ENCODE results near the gene HOXD9.

Gene HOXD9

GRCh38 chr2:176167398-176167797, 44.9 kb downstream of the HOXD9 start:
- DNase-seq, result no peak

DNA sequence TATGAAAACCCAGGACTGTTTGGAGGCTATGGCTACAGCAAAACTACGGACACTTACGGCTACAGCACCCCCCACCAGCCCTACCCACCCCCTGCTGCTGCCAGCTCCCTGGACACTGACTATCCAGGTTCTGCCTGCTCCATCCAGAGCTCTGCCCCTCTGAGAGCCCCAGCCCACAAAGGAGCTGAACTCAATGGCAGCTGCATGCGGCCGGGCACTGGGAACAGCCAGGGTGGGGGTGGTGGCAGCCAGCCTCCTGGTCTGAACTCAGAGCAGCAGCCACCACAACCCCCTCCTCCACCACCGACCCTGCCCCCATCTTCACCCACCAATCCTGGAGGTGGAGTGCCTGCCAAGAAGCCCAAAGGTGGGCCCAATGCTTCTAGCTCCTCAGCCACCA, 46.7 kb downstream of the HOXD9 start:
- DNase-seq, result no peak

GRCh38 chr2:176169711-176170110, 47.2 kb downstream of the HOXD9 start:
- DNase-seq, result no peak

- no peak for DNase-seq
Observed at GRCh38 chr2:176170602-176171305, 48.2 kb downstream of the HOXD9 start.

DNA sequence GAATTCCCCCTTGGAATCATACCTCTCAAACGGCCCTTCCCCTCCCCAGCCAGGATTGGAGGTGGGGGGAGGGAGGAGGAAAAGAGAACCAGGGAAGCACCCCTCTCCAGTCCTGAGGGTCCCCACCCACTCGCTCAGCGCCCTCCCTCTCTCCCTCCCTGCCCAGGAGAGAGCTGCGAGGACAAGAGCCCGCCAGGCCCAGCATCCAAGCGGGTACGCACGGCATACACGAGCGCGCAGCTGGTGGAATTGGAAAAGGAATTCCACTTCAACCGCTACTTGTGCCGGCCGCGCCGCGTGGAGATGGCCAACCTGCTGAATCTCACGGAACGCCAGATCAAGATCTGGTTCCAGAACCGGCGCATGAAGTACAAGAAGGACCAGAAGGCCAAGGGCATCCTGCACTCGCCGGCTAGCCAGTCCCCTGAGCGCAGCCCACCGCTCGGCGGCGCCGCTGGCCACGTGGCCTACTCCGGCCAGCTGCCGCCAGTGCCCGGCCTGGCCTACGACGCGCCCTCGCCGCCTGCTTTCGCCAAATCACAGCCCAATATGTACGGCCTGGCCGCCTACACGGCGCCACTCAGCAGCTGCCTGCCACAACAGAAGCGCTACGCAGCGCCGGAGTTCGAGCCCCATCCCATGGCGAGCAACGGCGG, 49.0 kb downstream of the HOXD9 start:
- DNase-seq, result no peak

GRCh38 chr2:176172007-176172894, 49.7 kb downstream of the HOXD9 start:
- no peak for DNase-seq

GRCh38 chr2:176172895-176173566, 50.5 kb downstream of the HOXD9 start:
- no peak for DNase-seq

DNA sequence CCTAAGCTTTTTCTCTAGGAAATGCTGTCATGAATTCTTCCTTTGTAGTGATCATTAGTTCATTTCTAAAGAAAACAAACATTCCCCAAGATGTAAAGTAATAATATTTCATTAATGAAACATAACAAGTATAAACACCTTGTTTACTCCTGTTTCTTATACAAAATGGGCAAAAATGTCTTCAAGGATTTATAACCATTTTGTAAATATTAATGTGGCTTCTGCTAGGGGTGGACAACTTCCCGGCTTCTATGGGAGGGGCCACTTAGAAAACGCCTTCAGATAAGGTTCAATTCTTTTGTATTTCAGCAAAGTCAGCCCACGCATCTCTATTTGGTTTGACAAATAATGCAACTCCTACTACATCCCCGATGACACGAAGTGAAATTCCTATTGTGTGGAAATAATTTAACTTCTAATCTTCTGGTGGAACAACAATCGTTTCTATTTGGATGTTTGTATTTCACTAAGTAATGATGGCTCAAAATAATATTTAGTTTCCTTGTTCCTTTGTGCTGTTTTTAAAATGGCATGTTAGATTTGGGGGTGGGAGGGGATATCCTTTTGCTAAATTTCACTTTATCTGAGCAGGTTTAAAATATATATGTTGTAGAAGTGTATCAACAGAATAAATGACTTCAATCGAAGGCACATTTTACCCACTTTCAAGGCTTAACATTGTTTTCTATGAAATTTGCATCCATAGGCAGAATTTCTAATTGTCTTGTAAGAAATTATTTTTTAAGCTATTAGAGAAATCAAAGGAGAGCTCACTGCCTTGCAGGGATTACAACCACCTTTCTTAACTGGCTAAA, 51.3 kb downstream of the HOXD9 start:
- DNase-seq, result no peak

DNA sequence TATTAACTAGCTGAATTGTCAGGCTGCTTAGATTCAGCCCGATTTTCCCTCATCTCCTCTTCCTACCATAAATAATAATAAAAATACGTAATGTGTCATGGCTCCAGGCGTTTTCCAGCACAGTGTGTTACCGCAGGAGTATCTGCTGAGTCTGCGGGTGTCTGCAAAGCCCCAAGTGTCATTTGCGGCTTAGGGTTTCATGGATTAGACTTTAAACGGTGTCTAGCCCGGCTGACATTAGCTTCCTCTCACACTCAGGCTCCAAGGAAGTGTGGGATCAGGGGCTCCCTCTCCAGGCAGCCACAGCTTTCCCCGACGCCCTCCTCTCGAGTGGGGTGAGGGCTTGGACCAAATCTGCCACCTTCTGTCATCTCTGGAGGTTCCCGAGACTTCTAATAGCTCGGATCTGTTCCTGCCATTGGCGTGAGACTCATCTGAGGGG, 51.9 kb downstream of the HOXD9 start:
- no peak for DNase-seq

All from activated T-cell treated with anti-CD3 and anti-CD28 coated beads, Interleukin-2, amount 50 U/mL, for 48 hours (primary cell).